GM12801 (cell line): ENCODE results near the gene OR2V1.

Experiments used
- TF ChIP-seq, protein P1 (sequence below): IDR thresholded peaks from one replicate; pipeline ENCODE4 v1.5.1; 2011; ENCODE audit warnings: control low read depth; ENCODE audit not compliant: insufficient read length; ENCODE audit errors: extremely low read depth

Gene OR2V1

DNA sequence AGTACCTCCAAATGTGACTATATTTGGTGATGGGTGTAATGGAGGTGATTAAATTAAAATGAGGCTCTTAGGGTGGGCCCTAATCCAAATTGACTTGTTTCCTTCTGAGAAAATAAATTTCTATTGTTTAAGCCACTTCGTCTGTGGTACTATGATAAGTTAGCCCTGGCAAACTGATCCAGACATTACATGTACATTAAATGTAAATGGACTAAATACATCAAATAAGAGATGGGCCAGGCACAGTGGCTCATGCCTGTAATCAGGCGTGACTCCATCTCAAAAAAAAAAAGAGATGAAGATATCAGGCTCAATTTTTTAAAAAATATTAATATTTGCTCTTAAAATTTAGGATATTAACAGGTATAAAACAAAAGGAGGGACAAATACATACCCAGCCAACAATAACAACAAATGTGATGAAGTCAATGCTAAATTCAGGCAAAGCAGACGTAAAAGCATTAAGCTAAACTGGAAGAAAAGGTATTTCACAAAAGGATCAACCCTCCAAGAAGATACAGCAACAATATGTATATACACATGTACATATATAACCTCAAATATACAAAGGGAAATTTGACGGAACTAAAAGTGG lies 5.5 kb upstream of the OR2V1 start:
- TF ChIP-seq, protein P1, sequence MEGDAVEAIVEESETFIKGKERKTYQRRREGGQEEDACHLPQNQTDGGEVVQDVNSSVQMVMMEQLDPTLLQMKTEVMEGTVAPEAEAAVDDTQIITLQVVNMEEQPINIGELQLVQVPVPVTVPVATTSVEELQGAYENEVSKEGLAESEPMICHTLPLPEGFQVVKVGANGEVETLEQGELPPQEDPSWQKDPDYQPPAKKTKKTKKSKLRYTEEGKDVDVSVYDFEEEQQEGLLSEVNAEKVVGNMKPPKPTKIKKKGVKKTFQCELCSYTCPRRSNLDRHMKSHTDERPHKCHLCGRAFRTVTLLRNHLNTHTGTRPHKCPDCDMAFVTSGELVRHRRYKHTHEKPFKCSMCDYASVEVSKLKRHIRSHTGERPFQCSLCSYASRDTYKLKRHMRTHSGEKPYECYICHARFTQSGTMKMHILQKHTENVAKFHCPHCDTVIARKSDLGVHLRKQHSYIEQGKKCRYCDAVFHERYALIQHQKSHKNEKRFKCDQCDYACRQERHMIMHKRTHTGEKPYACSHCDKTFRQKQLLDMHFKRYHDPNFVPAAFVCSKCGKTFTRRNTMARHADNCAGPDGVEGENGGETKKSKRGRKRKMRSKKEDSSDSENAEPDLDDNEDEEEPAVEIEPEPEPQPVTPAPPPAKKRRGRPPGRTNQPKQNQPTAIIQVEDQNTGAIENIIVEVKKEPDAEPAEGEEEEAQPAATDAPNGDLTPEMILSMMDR, result no peak

DNA sequence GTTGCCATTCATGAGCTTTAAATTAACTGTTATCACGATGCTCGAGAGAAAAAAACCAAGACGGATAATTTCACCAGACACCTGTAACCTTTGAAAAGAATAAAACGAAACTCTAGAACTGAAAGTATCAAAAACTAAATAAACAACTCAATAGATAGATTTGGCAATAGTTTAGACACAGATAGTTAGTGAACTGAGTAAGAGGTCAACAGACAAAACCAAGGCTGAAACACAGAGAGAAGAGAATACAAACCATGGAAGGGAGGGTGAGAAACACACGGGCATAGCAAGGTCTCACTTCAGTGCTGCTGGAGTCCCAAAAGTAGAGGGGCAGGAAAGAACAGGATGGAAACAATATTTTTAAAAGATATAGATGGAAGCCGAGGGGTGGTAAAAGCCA lies 3.3 kb upstream of the OR2V1 start:
- TF ChIP-seq, protein P1, result no peak

DNA sequence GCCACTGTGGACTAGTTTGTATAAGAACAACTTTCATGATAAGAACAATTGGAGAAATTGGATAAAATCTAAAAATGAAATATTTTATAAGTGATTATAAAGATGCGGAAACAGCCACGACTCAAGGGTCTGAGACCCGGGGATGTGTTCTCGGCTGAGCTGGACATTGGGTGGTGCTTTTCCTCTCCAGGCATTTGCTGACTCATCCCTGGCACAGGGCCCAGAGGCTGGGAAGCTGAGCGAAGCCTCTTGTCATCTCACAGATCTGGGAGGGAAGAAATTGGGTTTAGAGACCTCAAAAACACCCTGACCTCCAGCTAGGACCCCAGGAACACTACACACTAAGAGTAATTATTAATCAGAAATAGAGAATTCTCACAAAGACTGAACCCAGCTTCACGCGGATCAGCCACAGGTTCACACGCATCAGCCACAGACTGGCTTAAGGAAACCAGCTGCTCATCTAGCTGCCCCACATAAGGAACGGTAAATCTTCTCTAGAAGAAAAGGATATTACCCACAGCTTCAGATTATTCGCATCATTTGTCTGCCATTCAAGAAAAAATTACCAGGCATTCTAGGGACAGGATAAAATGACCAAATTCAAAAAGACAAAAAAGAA lies 2.8 kb upstream of the OR2V1 start:
- TF ChIP-seq, protein P1, result no peak

DNA sequence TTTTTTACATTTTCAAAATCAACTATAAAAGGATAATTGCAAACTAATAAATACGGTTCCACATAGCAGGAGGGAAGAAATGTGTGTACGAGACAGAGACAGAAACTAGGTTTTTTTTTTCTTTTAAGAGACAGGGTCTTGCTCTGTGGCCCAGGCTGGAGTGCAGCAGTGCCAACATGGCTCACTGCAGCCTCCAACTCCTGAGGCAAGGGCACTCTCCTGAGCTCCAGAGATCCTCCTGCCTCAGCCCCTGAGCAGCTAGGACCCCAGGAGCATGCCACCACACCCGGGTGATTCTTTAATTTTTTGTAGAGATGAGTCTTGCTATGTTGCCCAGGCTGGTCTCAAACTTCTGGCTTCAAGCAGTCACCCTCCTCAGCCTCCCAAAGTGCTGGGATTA lies 2.1 kb upstream of the OR2V1 start:
- TF ChIP-seq, protein P1, result no peak

DNA sequence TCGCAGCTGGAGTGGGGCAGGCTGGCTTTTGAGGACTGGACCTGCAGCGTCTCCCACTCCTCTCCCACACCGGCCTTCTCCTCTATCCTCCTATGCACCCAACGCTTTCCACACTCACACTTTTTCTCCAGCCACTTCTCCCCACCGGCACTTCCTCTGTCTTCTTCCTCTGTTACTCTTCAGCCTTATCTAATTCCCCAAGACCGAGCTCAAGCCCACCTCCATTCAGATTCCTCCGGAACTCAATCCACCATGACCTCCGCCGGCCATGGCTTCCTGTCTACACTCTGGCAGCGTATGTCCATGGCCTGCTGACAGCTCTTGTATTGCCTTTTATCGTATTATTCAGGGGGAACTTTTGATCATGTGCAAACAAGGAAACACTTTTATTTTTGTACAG lies 545 bp upstream of the OR2V1 start:
- TF ChIP-seq, protein P1, result no peak

DNA sequence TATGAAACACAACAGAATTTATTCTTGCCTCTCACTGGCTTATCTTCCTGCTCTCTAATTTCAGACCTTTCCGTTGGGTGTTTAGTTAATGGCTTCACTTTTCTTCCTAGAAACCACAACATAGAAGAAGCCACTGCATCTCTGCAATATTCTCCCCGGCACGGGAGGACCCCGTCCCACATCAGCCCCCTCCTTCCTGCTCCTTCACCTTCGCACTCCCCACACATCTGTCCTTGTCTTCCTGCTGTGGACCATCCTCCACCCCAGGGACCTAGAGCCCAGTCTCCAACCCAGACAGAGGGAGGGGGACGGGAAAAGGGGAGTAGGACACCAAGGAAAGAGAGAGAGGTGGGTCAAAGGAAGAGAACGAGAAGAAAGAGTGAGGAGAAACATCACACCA lies 1.4 kb downstream of the OR2V1 start:
- TF ChIP-seq, protein P1, result no peak

DNA sequence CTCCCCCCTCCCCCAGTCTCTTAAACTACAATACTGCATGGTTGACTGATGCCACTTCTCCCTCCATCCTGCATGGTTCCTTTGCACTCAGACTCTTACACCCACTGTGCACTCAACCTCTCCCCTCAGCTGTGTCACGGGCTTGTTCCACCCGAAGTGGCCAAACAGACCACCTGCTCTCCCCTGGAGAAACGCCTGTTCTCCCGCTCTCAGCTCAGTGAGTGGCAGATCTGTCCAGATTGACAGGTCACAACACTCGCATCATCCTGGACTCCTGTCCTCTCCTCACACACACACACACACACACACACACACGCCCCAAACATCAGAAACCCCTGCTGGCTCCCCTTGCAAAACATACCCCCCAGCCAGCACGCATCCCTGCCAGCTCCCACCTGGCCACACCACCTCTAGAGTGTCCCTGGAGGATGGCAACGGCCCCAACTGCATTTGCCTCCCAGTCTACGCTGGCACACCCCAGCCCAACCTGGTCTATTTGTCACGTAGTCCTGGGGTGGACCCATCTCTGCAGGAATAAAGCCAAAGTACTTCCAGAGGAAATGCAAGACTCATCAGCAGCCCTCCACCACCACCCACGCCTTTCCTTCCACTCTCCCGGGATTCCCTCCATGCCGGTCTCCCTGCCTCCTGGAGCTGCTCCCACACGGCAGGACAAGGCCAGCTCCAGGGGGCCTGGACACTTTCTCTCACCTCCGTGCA lies 2.9 kb downstream of the OR2V1 start:
- TF ChIP-seq, protein P1, result no peak
